IPS-18a (cell line): ENCODE results near the gene MSH2.

Experiments
- H3K27ac ChIP-seq: one replicate; pipeline ENCODE4 v1.5.1; 2013; ENCODE audit warnings: low read length
- H3K27me3 ChIP-seq: one replicate; pipeline ENCODE4 v1.6.1; 2013; ENCODE audit warnings: mild to moderate bottlenecking, low read length; ENCODE audit not compliant: control insufficient read depth, insufficient read depth
- H3K36me3 ChIP-seq: one replicate; pipeline ENCODE4 v1.6.1; 2013; ENCODE audit warnings: low read depth, low read length; ENCODE audit not compliant: control insufficient read depth
- H3K4me1 ChIP-seq: one replicate; pipeline ENCODE4 v1.6.1; 2013; ENCODE audit warnings: low read depth, low read length; ENCODE audit not compliant: control insufficient read depth
- H3K4me3 ChIP-seq: one replicate; pipeline ENCODE4 v1.5.1; 2013; ENCODE audit warnings: low read length
- H3K9ac ChIP-seq: one replicate; pipeline ENCODE4 v1.6.1; 2013; ENCODE audit warnings: mild to moderate bottlenecking, low read length, moderate library complexity
- H3K9me3 ChIP-seq: one replicate; pipeline ENCODE4 v1.6.1; 2013; ENCODE audit warnings: low read depth, low read length; ENCODE audit not compliant: control insufficient read depth

MSH2 gene

GRCh38 chr2:47525167-47525566, 122.2 kb downstream of the MSH2 start:
- Histone ChIP-seq H3K27ac (no peak overlapping the region), H3K36me3 (no peaks in the 10 kb centered on the region), H3K9ac (no peak overlapping the region), H3K4me1 (no peaks in the 10 kb centered on the region), H3K27me3 (no peaks in the 10 kb centered on the region), H3K4me3 (no peak overlapping the region), H3K9me3 (no peaks in the 10 kb centered on the region)

GRCh38 chr2:47528455-47528854, 125.5 kb downstream of the MSH2 start:
- H3K27ac ChIP-seq, result no peak overlapping the region
- H3K36me3 ChIP-seq, result no peaks in the 10 kb centered on the region
- no peak overlapping the region for H3K4me3 ChIP-seq
- H3K4me1 ChIP-seq, result no peaks in the 10 kb centered on the region
- H3K9ac ChIP-seq, result no peak overlapping the region
- no peaks in the 10 kb centered on the region for H3K9me3 ChIP-seq
- no peaks in the 10 kb centered on the region for H3K27me3 ChIP-seq

- Histone ChIP-seq H3K4me1 (no peaks in the 10 kb centered on the region), H3K9me3 (no peaks in the 10 kb centered on the region), H3K4me3 (no peak overlapping the region), H3K27me3 (no peaks in the 10 kb centered on the region), H3K9ac (no peak overlapping the region), H3K27ac (no peak overlapping the region), H3K36me3 (no peaks in the 10 kb centered on the region)
Observed at GRCh38 chr2:47528874-47529273, 125.9 kb downstream of the MSH2 start.

- H3K4me1 ChIP-seq, result peaks cover 3% of the 10 kb centered on the region
- no peaks in the 10 kb centered on the region for H3K27me3 ChIP-seq
- H3K27ac ChIP-seq, result no peak overlapping the region
- no peaks in the 10 kb centered on the region for H3K9me3 ChIP-seq
- H3K36me3 ChIP-seq, result no peaks in the 10 kb centered on the region
- H3K4me3 ChIP-seq, result no peak overlapping the region
- H3K9ac ChIP-seq, result no peak overlapping the region
Observed at GRCh38 chr2:47530105-47530760, 127.3 kb downstream of the MSH2 start.

- Histone ChIP-seq H3K27ac (no peak overlapping the region), H3K9me3 (no peaks in the 10 kb centered on the region), H3K36me3 (no peaks in the 10 kb centered on the region), H3K4me3 (no peak overlapping the region), H3K27me3 (no peaks in the 10 kb centered on the region), H3K4me1 (peaks cover 3% of the 10 kb centered on the region), H3K9ac (no peak overlapping the region)
Observed at GRCh38 chr2:47531378-47532042, 128.6 kb downstream of the MSH2 start.
